ENCODE results near the gene PDE4D. TPM values are rescaled to one million over a fixed set of nuclear protein-coding genes. Genes with fewer than 3 reads are reported as not detected.
A peak's percentile ranks its signal among the peaks of the same experiment; 100 is the strongest.

PDE4D gene
- total and polyA plus RNA-seq, 2 of the 4 experiments (the other 2 are of a cell fraction): 1.4 to 7.9 TPM

DNA sequence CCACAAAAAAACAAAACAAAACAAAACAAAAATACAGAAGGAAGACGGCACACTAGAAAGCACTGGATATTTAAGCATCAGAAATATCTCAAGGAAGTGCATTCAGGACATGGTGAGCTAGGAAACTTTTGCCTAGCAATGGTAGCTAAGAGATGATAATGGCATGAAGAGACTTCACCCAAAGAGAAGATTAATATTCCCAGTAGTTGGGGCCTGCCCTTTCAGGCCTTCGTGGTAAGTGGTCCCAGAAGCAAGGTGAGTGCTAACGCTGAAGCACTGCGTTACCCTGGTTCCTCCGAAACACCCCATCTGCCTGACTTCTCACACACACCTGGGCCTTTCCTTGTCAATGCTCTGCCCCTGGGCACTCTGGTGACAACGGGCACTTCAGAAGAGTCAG is 725.5 kb downstream of the PDE4D start:
- no peak overlapping the region for H2AFZ ChIP-seq (replicated peaks; ENCODE audit: low read length, poor library complexity)
- POLR2A ChIA-PET (ENCODE audit: unreplicated experiment): no interaction called here
- no peak overlapping the region for H3K14ac ChIP-seq (replicated peaks; ENCODE audit: low read depth, low read length)
- CTCF ChIA-PET: interaction anchor here (1.0 kb wide), 1 partner anchor 133 kb away, joined by 4 read pairs; no protein-coding TSS in a partner anchor
- H3K27me3 ChIP-seq (ENCODE audit: control insufficient read depth, insufficient read depth, low read length): no peaks in the 10 kb centered on the region
- no peaks in the 10 kb centered on the region for H3K36me3 ChIP-seq (ENCODE audit: control insufficient read depth, insufficient read depth, low read length)
- no peak overlapping the region for H2BK15ac ChIP-seq (ENCODE audit: low read depth, low read length)
- no peak overlapping the region for H2BK5ac ChIP-seq (ENCODE audit: low read depth, low read length, poor library complexity, severe bottlenecking)
- no peak overlapping the region for H2BK20ac ChIP-seq (ENCODE audit: low read depth, low read length)
- H4K20me1 ChIP-seq (ENCODE audit: insufficient read depth, low read length): no peaks in the 10 kb centered on the region
- intact Hi-C loops (cut with micrococcal nuclease): no loop called here
- no peak overlapping the region for H3K4me2 ChIP-seq (ENCODE audit: low read depth, low read length)
- in situ Hi-C loops (cut with MboI; ENCODE audit: low sequenced_read_pairs): loop anchor here (25.0 kb wide), 1 partner anchor 681 kb away; the partner anchor contains the start of gene GAPT
- no peaks in the 10 kb centered on the region for H3K9me3 ChIP-seq (ENCODE audit: control insufficient read depth, insufficient read depth, low read length)
- H3K27ac ChIP-seq (ENCODE audit: insufficient read depth, low read length): no peak overlapping the region
- dilution Hi-C loops (cut with HindIII; ENCODE audit: low sequenced_read_pairs, unreplicated experiment): no loop called here
- H3K18ac ChIP-seq (ENCODE audit: low read depth, low read length): peak overlapping the region; percentile 57
- no peak overlapping the region for H3K4me3 ChIP-seq (ENCODE audit: insufficient read depth, low read depth, low read length)
- H3K23ac ChIP-seq (ENCODE audit: low read depth, low read length): no peak overlapping the region
- TF ChIP-seq POLR2A (IDR thresholded peaks at IDR 0.05; ENCODE audit: low read depth, low read length): no peak
- TF ChIP-seq FOS (IDR thresholded peaks at IDR 0.05; ENCODE audit: low read depth, low read length): no peak
- TF ChIP-seq RCOR1 (IDR thresholded peaks at IDR 0.05; ENCODE audit: insufficient replicate concordance, low read length): no peak
- TF ChIP-seq, protein P1, sequence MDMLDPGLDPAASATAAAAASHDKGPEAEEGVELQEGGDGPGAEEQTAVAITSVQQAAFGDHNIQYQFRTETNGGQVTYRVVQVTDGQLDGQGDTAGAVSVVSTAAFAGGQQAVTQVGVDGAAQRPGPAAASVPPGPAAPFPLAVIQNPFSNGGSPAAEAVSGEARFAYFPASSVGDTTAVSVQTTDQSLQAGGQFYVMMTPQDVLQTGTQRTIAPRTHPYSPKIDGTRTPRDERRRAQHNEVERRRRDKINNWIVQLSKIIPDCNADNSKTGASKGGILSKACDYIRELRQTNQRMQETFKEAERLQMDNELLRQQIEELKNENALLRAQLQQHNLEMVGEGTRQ (IDR thresholded peaks at IDR 0.05; ENCODE audit: low read depth, low read length): no peak
- no peak for TF ChIP-seq CEBPB (IDR thresholded peaks at IDR 0.05; ENCODE audit: low read depth, low read length)
- no peak for TF ChIP-seq MAFK (IDR thresholded peaks at IDR 0.05; ENCODE audit: low read depth, low read length)
- TF ChIP-seq NFE2L2 (IDR thresholded peaks at IDR 0.05; ENCODE audit: low read depth, low read length): no peak
- no peak for TF ChIP-seq CHD1 (IDR thresholded peaks at IDR 0.05; ENCODE audit: low read depth, low read length)
- no peak for TF ChIP-seq RFX5 (IDR thresholded peaks at IDR 0.05; ENCODE audit: low read depth, low read length)
- TF ChIP-seq BHLHE40 (IDR thresholded peaks at IDR 0.05; ENCODE audit: low read depth, low read length): no peak
- no peak for TF ChIP-seq SMC3 (IDR thresholded peaks at IDR 0.05; ENCODE audit: low read depth, low read length)
- no peak for TF ChIP-seq MXI1 (IDR thresholded peaks at IDR 0.05; ENCODE audit: borderline replicate concordance, low read depth, low read length)
- TF ChIP-seq, protein P2, sequence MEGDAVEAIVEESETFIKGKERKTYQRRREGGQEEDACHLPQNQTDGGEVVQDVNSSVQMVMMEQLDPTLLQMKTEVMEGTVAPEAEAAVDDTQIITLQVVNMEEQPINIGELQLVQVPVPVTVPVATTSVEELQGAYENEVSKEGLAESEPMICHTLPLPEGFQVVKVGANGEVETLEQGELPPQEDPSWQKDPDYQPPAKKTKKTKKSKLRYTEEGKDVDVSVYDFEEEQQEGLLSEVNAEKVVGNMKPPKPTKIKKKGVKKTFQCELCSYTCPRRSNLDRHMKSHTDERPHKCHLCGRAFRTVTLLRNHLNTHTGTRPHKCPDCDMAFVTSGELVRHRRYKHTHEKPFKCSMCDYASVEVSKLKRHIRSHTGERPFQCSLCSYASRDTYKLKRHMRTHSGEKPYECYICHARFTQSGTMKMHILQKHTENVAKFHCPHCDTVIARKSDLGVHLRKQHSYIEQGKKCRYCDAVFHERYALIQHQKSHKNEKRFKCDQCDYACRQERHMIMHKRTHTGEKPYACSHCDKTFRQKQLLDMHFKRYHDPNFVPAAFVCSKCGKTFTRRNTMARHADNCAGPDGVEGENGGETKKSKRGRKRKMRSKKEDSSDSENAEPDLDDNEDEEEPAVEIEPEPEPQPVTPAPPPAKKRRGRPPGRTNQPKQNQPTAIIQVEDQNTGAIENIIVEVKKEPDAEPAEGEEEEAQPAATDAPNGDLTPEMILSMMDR (conservative IDR thresholded peaks at IDR 0.05; ENCODE audit: low read depth, low read length): no peak
- TF ChIP-seq MAZ (IDR thresholded peaks at IDR 0.05; ENCODE audit: borderline replicate concordance, low read depth, low read length): no peak
- TF ChIP-seq, protein P3, sequence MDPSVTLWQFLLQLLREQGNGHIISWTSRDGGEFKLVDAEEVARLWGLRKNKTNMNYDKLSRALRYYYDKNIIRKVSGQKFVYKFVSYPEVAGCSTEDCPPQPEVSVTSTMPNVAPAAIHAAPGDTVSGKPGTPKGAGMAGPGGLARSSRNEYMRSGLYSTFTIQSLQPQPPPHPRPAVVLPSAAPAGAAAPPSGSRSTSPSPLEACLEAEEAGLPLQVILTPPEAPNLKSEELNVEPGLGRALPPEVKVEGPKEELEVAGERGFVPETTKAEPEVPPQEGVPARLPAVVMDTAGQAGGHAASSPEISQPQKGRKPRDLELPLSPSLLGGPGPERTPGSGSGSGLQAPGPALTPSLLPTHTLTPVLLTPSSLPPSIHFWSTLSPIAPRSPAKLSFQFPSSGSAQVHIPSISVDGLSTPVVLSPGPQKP (IDR thresholded peaks at IDR 0.05; ENCODE audit: borderline replicate concordance, low read depth, low read length): no peak
- no peak for TF ChIP-seq RAD21 (IDR thresholded peaks at IDR 0.05; ENCODE audit: low read length)
- no peaks in the 10 kb centered on the region for H3K79me1 ChIP-seq (ENCODE audit: low read depth in 1 of 2, low read length in 2 of 2)
- H2AK9ac ChIP-seq (replicated peaks; ENCODE audit: low read depth, low read length, poor library complexity): no peak overlapping the region
- peaks cover 4% of the 10 kb centered on the region for H3K9me1 ChIP-seq (ENCODE audit: insufficient read depth, low read length)
- no peak overlapping the region for H3K9ac ChIP-seq (ENCODE audit: low read depth, low read length)
- H2BK120ac ChIP-seq (ENCODE audit: low read depth, low read length): no peak overlapping the region
- 0 out of 2 replicates have a peak overlapping the region, but pooled peaks have one; percentile 63 for H4K5ac ChIP-seq (ENCODE audit: low read depth, low read length)
- ATAC-seq (ENCODE audit: low read depth) (no peak), DNase-seq (no peak)
- H3K4ac ChIP-seq (ENCODE audit: low read depth, low read length): no peak overlapping the region
- peak overlapping the region; percentile 60; the same call in 1 of the 2 replicates for H4K91ac ChIP-seq (ENCODE audit: insufficient read depth, low read depth, low read length)
- no TSS peak for BruUV-seq (replicated peaks)
- no CpG with 5 or more reads among the region's 6 CpGs for WGBS, 2 experiments (ENCODE audit: extremely low coverage in 2 of 2, insufficient read length in 1 of 2)
- H4K8ac ChIP-seq (ENCODE audit: low read depth in 2 of 2, low read length in 2 of 2): no peak overlapping the region; a peak in 1 of 4 replicates
- H3K56ac ChIP-seq (ENCODE audit: extremely low read depth, insufficient read depth, low read length): no peak overlapping the region
- no peak overlapping the region for H2AK5ac ChIP-seq (ENCODE audit: low read depth, low read length)
- peaks cover 4% of the 10 kb centered on the region for H3K4me1 ChIP-seq (ENCODE audit: control insufficient read depth, insufficient read depth, low read length)

Data from IMR-90 (cell line).